Medulla oblongata (tissue), 1 donor: ENCODE results near the gene AP5B1.
"Not testable (repeated sequence)": the region's sequence is repeated elsewhere in the genome, so short reads cannot be mapped to it uniquely, and the experiment has no call there.

Experiments used
- DNase-seq: peaks from one replicate; pipeline ENCODE4 v3.0.0-alpha.2; 2015; ENCODE audit errors: extremely low spot score

AP5B1 gene

GRCh38 chr11:65767406-65767805 is 13.4 kb downstream of the AP5B1 start:
- DNase-seq: no peak

GRCh38 chr11:65766535-65766934 is 14.2 kb downstream of the AP5B1 start:
- DNase-seq: no peak

GRCh38 chr11:65764434-65764833 is 16.3 kb downstream of the AP5B1 start:
- no peak for DNase-seq

- DNase-seq: not testable (repeated sequence)
Measured at GRCh38 chr11:65762816-65763215, 18.0 kb downstream of the AP5B1 start.

- not testable (repeated sequence) for DNase-seq
Measured at GRCh38 chr11:65762169-65762568, 18.6 kb downstream of the AP5B1 start.

GRCh38 chr11:65745049-65745448 is 35.7 kb downstream of the AP5B1 start:
- DNase-seq: no peak

- DNase-seq: no peak
Measured at GRCh38 chr11:65744699-65745042, 36.1 kb downstream of the AP5B1 start.

- no peak for DNase-seq
Measured at GRCh38 chr11:65744026-65744698, 36.6 kb downstream of the AP5B1 start.

- DNase-seq: no peak
Measured at GRCh38 chr11:65743681-65744025, 37.1 kb downstream of the AP5B1 start.

GRCh38 chr11:65742353-65742752 is 38.4 kb downstream of the AP5B1 start:
- no peak for DNase-seq

- no peak for DNase-seq
Measured at GRCh38 chr11:65741185-65741584, 39.6 kb downstream of the AP5B1 start.

- no peak for DNase-seq
Measured at GRCh38 chr11:65739022-65739421, 41.8 kb downstream of the AP5B1 start.

GRCh38 chr11:65736810-65737209 is 44.0 kb downstream of the AP5B1 start:
- DNase-seq: no peak

GRCh38 chr11:65735111-65735510 is 45.7 kb downstream of the AP5B1 start:
- not testable (repeated sequence) for DNase-seq

GRCh38 chr11:65730461-65730860 is 50.3 kb downstream of the AP5B1 start:
- no peak for DNase-seq

GRCh38 chr11:65727865-65728264 is 52.9 kb downstream of the AP5B1 start:
- DNase-seq: no peak

GRCh38 chr11:65726660-65727059 is 54.1 kb downstream of the AP5B1 start:
- DNase-seq: no peak
